Measurements from ENCODE around the gene RAB4A. TPM values are rescaled to one million over a fixed set of nuclear protein-coding genes. Genes with fewer than 3 reads are reported as not detected.
A peak's percentile ranks its signal among the peaks of the same experiment; 100 is the strongest.

RAB4A gene
- total and polyA plus RNA-seq, 3 experiments from 2014 or later = 24.4 to 34.9 (median 32.2) TPM

DNA sequence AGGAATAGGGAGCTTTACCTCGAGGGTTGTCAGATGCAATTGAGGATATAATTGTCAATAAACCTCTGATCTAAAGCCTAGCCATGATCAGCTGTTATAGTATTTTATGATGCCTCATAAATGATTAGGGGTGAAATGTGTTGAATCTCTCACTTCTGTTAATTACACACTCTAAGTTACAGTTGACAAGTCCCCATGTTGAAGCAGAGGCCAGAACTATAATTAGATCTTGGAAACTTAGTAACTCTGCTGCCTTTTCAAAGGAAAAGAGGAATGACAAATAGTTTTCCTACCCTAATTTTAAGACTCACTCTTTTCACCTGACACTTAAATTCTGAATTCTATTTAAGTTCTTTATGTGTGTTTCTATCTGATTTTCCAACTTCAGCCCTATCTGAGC is 38.2 kb downstream of the RAB4A start:
- Histone ChIP-seq H3K4me1 (ENCODE audit: insufficient read depth, low read length) (no peaks in the 10 kb centered on the region), H3K27ac (ENCODE audit: low read depth, low read length) (no peak overlapping the region), H3K27me3 (ENCODE audit: insufficient read depth, low read length, poor library complexity, severe bottlenecking) (no peaks in the 10 kb centered on the region), H3K9me3 (ENCODE audit: low read length) (no peaks in the 10 kb centered on the region), H3K4me3 (ENCODE audit: low read length) (no peak overlapping the region), H3K36me3 (ENCODE audit: insufficient read depth, low read length) (peaks cover 4% of the 10 kb centered on the region)
- ChIA-PET CTCF (no interaction called here), POLR2A (no interaction called here)
- H3K9me3 Mint-ChIP-seq = no peaks in the 10 kb centered on the region
- H3K4me3 Mint-ChIP-seq = no peak overlapping the region
- peaks cover 3 to 76% (median 17%) of the 10 kb centered on the region in 3 donors for H3K36me3 Mint-ChIP-seq
- H3K27me3 Mint-ChIP-seq = no peaks in the 10 kb centered on the region
- H3K4me1 Mint-ChIP-seq = peaks cover 0 to 10% (median 4%) of the 10 kb centered on the region in 3 donors
- DNase-seq = no peak
- H3K27ac Mint-ChIP-seq = peak overlapping the region in 2 of 8 donors; percentile 11 to 85

DNA sequence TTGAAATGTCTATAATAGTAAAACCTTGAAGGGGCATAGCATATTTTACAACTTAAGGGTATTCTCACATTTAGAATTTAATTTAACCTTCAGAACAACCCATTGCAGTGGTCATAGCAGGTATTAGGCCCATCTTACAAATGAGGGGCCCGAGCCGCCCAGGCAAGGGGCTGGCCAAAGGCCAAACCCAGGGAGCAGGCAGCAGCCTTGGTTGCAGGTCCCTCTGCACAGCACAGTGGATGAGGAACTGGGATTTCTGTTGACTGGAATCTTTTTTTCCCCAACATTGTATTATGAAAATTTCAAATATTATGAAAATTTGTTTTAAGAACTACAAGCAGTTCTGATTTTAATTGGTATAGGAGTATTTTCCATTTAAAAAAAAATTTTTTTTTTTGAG is 38.8 kb downstream of the RAB4A start:
- H3K27me3 Mint-ChIP-seq = no peaks in the 10 kb centered on the region
- peak overlapping the region in 2 of 8 donors; percentile 1 to 22 for H3K27ac Mint-ChIP-seq
- Histone ChIP-seq H3K27me3 (ENCODE audit: insufficient read depth, low read length, poor library complexity, severe bottlenecking) (no peaks in the 10 kb centered on the region), H3K4me3 (ENCODE audit: low read length) (no peak overlapping the region), H3K27ac (ENCODE audit: low read depth, low read length) (no peak overlapping the region), H3K9me3 (ENCODE audit: low read length) (no peaks in the 10 kb centered on the region), H3K36me3 (ENCODE audit: insufficient read depth, low read length) (no peaks in the 10 kb centered on the region), H3K4me1 (ENCODE audit: insufficient read depth, low read length) (no peaks in the 10 kb centered on the region)
- H3K4me1 Mint-ChIP-seq = peaks cover 0 to 5% (median 0%) of the 10 kb centered on the region in 3 donors
- CTCF ChIA-PET = no interaction called here
- peaks cover 3 to 70% (median 15%) of the 10 kb centered on the region in 3 donors for H3K36me3 Mint-ChIP-seq
- POLR2A ChIA-PET = no interaction called here
- no peaks in the 10 kb centered on the region for H3K9me3 Mint-ChIP-seq
- no peak for DNase-seq
- no peak overlapping the region for H3K4me3 Mint-ChIP-seq

DNA sequence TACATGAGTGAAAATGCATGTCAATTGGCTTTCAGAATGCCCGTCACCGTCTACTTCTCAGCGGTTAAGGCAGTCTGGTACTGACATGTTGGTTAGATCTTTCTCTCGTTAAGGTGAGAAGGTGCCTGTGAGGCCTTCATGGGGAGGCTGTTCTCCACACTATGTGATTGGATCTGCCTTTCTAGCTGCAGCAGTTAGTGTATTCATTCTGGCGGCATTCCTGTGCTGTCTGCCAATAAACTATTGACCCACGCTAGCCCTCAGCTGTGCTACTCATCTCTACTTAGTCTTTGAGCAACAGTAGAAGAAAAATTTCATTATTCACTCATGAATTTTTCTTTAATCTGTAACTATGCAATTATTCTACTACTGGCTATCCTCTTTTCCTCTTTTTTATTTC is 39.9 kb downstream of the RAB4A start:
- Mint-ChIP-seq H3K27ac (no peak overlapping the region), H3K4me3 (no peak overlapping the region), H3K4me1 (peaks cover 0 to 5% (median 0%) of the 10 kb centered on the region in 3 donors), H3K36me3 (peaks cover 3 to 63% (median 15%) of the 10 kb centered on the region in 3 donors), H3K27me3 (no peaks in the 10 kb centered on the region), H3K9me3 (no peaks in the 10 kb centered on the region)
- ChIA-PET POLR2A (no interaction called here), CTCF (no interaction called here)
- no peaks in the 10 kb centered on the region for H3K27me3 ChIP-seq (ENCODE audit: insufficient read depth, low read length, poor library complexity, severe bottlenecking)
- H3K9me3 ChIP-seq (ENCODE audit: low read length) = no peaks in the 10 kb centered on the region
- no peaks in the 10 kb centered on the region for H3K4me1 ChIP-seq (ENCODE audit: insufficient read depth, low read length)
- H3K27ac ChIP-seq (ENCODE audit: low read depth, low read length) = no peak overlapping the region
- no peak overlapping the region for H3K4me3 ChIP-seq (ENCODE audit: low read length)
- no peaks in the 10 kb centered on the region for H3K36me3 ChIP-seq (ENCODE audit: insufficient read depth, low read length)
- no peak for DNase-seq

DNA sequence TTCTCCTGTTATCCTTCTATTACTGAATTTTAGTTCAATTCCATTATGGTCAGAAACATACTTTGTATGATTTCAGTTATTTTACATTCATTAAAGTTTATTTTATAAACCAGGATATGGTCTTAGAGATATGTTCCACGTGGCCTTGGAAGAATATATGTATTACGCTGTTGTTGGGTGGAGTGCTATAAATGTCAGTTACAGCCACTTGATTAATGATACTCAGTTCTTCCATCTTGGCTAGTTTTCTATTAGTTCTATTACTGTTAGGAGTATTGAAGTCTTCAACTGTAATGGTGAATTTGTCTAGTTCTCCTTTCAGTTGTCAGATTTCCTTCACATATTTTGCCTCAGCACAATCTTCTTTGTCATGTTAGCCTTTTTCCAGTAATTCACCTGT is 45.3 kb downstream of the RAB4A start:
- H3K27me3 ChIP-seq (ENCODE audit: insufficient read depth, low read length, poor library complexity, severe bottlenecking) = no peaks in the 10 kb centered on the region
- H3K36me3 ChIP-seq (ENCODE audit: insufficient read depth, low read length) = peaks cover 5% of the 10 kb centered on the region
- peaks cover 0 to 5% (median 0%) of the 10 kb centered on the region in 3 donors for H3K4me1 Mint-ChIP-seq
- H3K27ac ChIP-seq (ENCODE audit: low read depth, low read length) = no peak overlapping the region
- H3K4me3 Mint-ChIP-seq = no peak overlapping the region
- DNase-seq = no peak
- H3K4me1 ChIP-seq (ENCODE audit: insufficient read depth, low read length) = no peaks in the 10 kb centered on the region
- H3K4me3 ChIP-seq (ENCODE audit: low read length) = no peak overlapping the region
- no peaks in the 10 kb centered on the region for H3K27me3 Mint-ChIP-seq
- no peak overlapping the region for H3K27ac Mint-ChIP-seq
- H3K9me3 Mint-ChIP-seq = no peaks in the 10 kb centered on the region
- CTCF ChIA-PET = no interaction called here
- peaks cover 4 to 43% (median 12%) of the 10 kb centered on the region in 3 donors for H3K36me3 Mint-ChIP-seq
- POLR2A ChIA-PET = no interaction called here
- no peaks in the 10 kb centered on the region for H3K9me3 ChIP-seq (ENCODE audit: low read length)

DNA sequence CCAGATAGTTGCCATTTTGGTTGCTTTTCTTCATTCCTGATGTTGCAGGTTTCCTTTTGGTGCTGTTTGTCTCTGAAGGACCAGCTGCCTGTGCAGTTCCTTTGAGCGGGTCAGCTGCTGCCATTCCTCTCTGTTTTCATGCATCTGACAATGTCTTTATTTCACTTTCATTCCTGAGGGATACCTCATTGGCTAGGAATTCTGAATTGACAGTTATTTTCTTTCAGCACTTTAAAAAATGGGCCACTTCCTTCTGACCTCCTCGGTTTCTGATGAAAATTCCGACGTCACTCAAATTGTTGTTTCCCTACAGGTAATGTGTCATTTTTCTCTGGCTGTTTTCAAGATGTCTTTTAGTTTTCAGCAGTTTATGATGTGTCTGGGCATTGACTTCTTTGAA is 47.1 kb downstream of the RAB4A start:
- Histone ChIP-seq H3K9me3 (ENCODE audit: low read length) (no peaks in the 10 kb centered on the region), H3K27ac (ENCODE audit: low read depth, low read length) (no peak overlapping the region), H3K4me1 (ENCODE audit: insufficient read depth, low read length) (no peaks in the 10 kb centered on the region), H3K36me3 (ENCODE audit: insufficient read depth, low read length) (peaks cover 7% of the 10 kb centered on the region), H3K4me3 (ENCODE audit: low read length) (no peak overlapping the region), H3K27me3 (ENCODE audit: insufficient read depth, low read length, poor library complexity, severe bottlenecking) (no peaks in the 10 kb centered on the region)
- CTCF ChIA-PET = no interaction called here
- H3K27ac Mint-ChIP-seq = no peak overlapping the region
- no peak overlapping the region for H3K4me3 Mint-ChIP-seq
- POLR2A ChIA-PET = no interaction called here
- H3K9me3 Mint-ChIP-seq = no peaks in the 10 kb centered on the region
- no peak for DNase-seq
- peaks cover 0 to 5% (median 0%) of the 10 kb centered on the region in 3 donors for H3K4me1 Mint-ChIP-seq
- no peaks in the 10 kb centered on the region for H3K27me3 Mint-ChIP-seq
- H3K36me3 Mint-ChIP-seq = peaks cover 4 to 39% (median 10%) of the 10 kb centered on the region in 3 donors

DNA sequence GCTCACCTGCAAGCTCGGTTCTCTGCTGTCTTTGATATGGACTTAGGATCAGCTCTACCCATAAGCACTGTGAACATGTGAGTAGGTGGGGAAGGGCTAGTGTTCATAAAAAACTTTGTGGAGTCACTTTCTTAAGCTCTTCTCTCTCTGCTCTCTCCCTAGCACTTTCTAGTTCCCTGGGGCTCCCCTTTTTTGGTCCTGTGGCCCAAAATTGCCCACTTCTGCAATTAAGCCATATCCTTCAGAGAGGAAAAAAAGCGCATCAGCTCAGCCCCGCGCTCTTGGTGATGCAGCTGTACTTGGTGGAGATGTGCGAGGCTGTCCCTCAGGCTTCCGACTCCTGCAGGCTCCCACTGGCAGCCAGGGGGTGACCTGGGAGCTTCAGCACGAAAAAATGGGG is 48.6 kb downstream of the RAB4A start:
- peaks cover 4 to 42% (median 14%) of the 10 kb centered on the region in 3 donors for H3K36me3 Mint-ChIP-seq
- H3K4me3 Mint-ChIP-seq = no peak overlapping the region
- no peak for DNase-seq
- no peaks in the 10 kb centered on the region for H3K27me3 Mint-ChIP-seq
- peaks cover 0 to 6% (median 0%) of the 10 kb centered on the region in 3 donors for H3K4me1 Mint-ChIP-seq
- Histone ChIP-seq H3K4me3 (ENCODE audit: low read length) (no peak overlapping the region), H3K9me3 (ENCODE audit: low read length) (no peaks in the 10 kb centered on the region), H3K36me3 (ENCODE audit: insufficient read depth, low read length) (peaks cover 13% of the 10 kb centered on the region), H3K4me1 (ENCODE audit: insufficient read depth, low read length) (no peaks in the 10 kb centered on the region), H3K27me3 (ENCODE audit: insufficient read depth, low read length, poor library complexity, severe bottlenecking) (no peaks in the 10 kb centered on the region), H3K27ac (ENCODE audit: low read depth, low read length) (no peak overlapping the region)
- POLR2A ChIA-PET = no interaction called here
- CTCF ChIA-PET = no interaction called here
- H3K9me3 Mint-ChIP-seq = no peaks in the 10 kb centered on the region
- H3K27ac Mint-ChIP-seq = no peak overlapping the region

DNA sequence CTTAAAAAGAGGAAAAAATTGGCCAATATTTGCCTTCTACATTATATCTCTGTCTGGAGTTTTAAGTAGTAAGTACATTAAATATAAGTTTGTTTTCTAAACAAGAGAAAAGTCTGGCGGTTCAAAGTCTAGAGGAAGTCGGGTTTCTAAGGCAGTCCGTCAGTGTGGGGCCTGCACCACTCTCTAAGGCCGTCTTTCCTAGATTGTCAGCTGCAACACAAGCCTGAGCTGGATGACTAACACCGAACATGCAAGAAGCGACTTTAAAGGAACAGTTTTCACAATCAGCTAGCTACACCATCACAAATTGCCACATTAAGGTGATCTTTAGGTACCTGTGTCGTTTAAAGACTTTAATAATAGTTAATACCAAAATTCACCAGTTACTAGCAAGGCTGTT is 52.3 kb downstream of the RAB4A start:
- no peak for DNase-seq
- Histone ChIP-seq H3K27me3 (ENCODE audit: insufficient read depth, low read length, poor library complexity, severe bottlenecking) (no peaks in the 10 kb centered on the region), H3K9me3 (ENCODE audit: low read length) (no peaks in the 10 kb centered on the region), H3K4me3 (ENCODE audit: low read length) (no peak overlapping the region), H3K4me1 (ENCODE audit: insufficient read depth, low read length) (peaks cover 4% of the 10 kb centered on the region), H3K36me3 (ENCODE audit: insufficient read depth, low read length) (peaks cover 13% of the 10 kb centered on the region), H3K27ac (ENCODE audit: low read depth, low read length) (no peak overlapping the region)
- ChIA-PET POLR2A (no interaction called here), CTCF (no interaction called here)
- Mint-ChIP-seq H3K4me3 (no peak overlapping the region), H3K4me1 (peaks cover 15 to 32% (median 19%) of the 10 kb centered on the region in 3 donors), H3K9me3 (no peaks in the 10 kb centered on the region), H3K27me3 (no peaks in the 10 kb centered on the region), H3K36me3 (peaks cover 4 to 59% (median 18%) of the 10 kb centered on the region in 3 donors), H3K27ac (peak overlapping the region in 1 of 8 donors; percentile 17)

DNA sequence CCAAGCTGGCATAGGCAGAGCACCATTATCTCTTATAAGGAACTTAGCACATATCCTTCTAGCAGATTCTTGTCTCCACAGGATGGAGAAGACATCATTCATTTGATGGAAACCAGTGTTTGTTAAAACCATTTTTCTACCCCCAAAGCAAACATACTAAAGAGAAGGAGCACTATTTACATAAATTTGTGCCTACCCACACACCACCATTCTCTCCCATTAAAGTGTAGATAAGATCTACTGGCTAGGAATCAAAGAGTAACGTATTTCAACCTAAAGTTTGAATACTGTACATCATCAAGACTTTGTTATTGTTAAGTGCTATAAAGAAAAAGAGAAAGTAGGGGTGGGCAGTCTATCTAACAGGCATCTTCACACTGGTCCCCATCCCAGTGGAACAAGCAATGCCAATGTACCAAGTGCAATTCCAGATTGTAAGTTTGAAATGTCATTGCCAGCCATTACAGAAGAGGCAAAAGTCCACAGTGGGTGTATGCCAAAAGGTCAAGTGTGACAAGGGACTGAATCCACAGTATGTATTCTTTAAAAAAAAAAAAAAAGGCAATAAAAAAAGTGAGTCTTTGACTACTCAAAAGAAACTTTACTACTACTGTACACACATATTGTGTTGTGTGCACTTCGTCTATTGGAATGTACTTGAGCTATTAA is 53.1 kb downstream of the RAB4A start:
- peaks cover 4% of the 10 kb centered on the region for H3K4me1 ChIP-seq (ENCODE audit: insufficient read depth, low read length)
- peaks cover 4 to 56% (median 18%) of the 10 kb centered on the region in 3 donors for H3K36me3 Mint-ChIP-seq
- H3K9me3 Mint-ChIP-seq = no peaks in the 10 kb centered on the region
- no peak overlapping the region for H3K4me3 ChIP-seq (ENCODE audit: low read length)
- CTCF ChIA-PET = no interaction called here
- H3K9me3 ChIP-seq (ENCODE audit: low read length) = no peaks in the 10 kb centered on the region
- POLR2A ChIA-PET = no interaction called here
- no peak overlapping the region for H3K4me3 Mint-ChIP-seq
- no peaks in the 10 kb centered on the region for H3K27me3 ChIP-seq (ENCODE audit: insufficient read depth, low read length, poor library complexity, severe bottlenecking)
- H3K27ac ChIP-seq (ENCODE audit: low read depth, low read length) = no peak overlapping the region
- H3K36me3 ChIP-seq (ENCODE audit: insufficient read depth, low read length) = peaks cover 13% of the 10 kb centered on the region
- H3K4me1 Mint-ChIP-seq = peaks cover 15 to 32% (median 19%) of the 10 kb centered on the region in 3 donors
- no peaks in the 10 kb centered on the region for H3K27me3 Mint-ChIP-seq
- peak overlapping the region in 4 of 8 donors; percentile 23 to 56 (median 30) for H3K27ac Mint-ChIP-seq
- DNase-seq = no peak

Data from CD8-positive, alpha-beta memory T cell (primary cell).